Hepatocyte (in vitro differentiated cells): ENCODE data around the gene CEBPE.

Experiments used
- CTCF ChIP-seq: fragments of 200-600 bp; sonication (generic); IDR thresholded peaks from 2 replicates; pipeline ENCODE4 v1.5.1; 2016; ENCODE audit warnings: antibody characterized with exemption, mild to moderate bottlenecking; ENCODE audit not compliant: poor library complexity
- EZH2 ChIP-seq: fragments of 200-600 bp; sonication (generic); IDR thresholded peaks from 2 replicates; pipeline ENCODE4 v1.6.1; 2016; ENCODE audit warnings: antibody characterized with exemption, mild to moderate bottlenecking, borderline replicate concordance

DNA sequence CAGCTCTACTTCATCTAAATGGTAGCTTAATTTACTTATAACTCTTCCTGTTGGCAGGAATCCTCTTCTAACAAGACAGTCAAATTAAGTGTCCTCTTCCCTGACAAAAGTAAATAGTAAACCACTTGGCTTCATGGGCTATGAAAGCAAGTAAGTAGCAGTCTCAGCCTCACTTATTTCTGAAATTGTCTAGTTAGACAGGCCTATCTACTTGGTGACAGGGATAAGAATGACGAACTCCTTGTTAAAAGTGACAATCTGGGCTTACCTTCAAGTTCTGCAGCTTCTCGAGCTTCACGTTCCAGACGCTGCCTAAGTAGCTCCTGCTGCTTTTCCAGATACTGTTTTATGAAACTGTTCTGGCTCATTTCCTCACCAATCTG is 28.8 kb downstream of the CEBPE start:
- TF ChIP-seq EZH2 (no peak), CTCF (no peak)
